PC-9 (cell line): ENCODE results near the gene CLHC1. TPM values are rescaled to one million over a fixed set of nuclear protein-coding genes. Genes with fewer than 3 reads are reported as not detected.

ENCODE experiments used
- BruUV-seq: library from RNA; stranded (reverse); fragments of 400-500 nt; replicated peaks from 2 replicates; lab custom pipeline; 2021; lab: Mats Ljungman, UMichigan
- CTCF ChIA-PET: fragments of 300-600 bp; sonication (Branson Sonifier 250); formaldehyde crosslinking; loops from one replicate; lab custom pipeline; 2022; ENCODE audit warnings: antibody characterized with exemption; lab: Charles Lee
- POLR2A ChIA-PET: fragments of 300-600 bp; sonication (Branson Sonifier 250); formaldehyde crosslinking; loops from one replicate; lab custom pipeline; 2022; ENCODE audit warnings: antibody characterized with exemption; ENCODE audit not compliant: unreplicated experiment; lab: Charles Lee
- DNase-seq, 2 experiments: peaks; one replicate each; pipeline versions ENCODE4 v3.0.0 to v3.0.0-alpha.2; 2015 to 2022; ENCODE audit warnings: mixed read lengths in 1 of 2
- H2AFZ ChIP-seq: fragments of 200-600 bp; sonication (generic); 2 replicates; pipeline ENCODE4 v1.8.1; 2017; ENCODE audit warnings: antibody characterized with exemption
- H3F3A ChIP-seq: fragments of 200-600 bp; sonication (generic); 2 replicates; pipeline ENCODE4 v1.8.1; 2017; ENCODE audit warnings: antibody characterized with exemption, mild to moderate bottlenecking, low read depth; ENCODE audit not compliant: insufficient read depth
- H3K27ac ChIP-seq: fragments of 200-600 bp; sonication (generic); 2 replicates; pipeline ENCODE4 v1.6.1; 2016; ENCODE audit warnings: mixed run types
- H3K27me3 ChIP-seq: fragments of 200-600 bp; sonication (generic); 2 replicates; pipeline ENCODE4 v1.6.1; 2016; ENCODE audit warnings: low read depth, mixed run types; ENCODE audit not compliant: insufficient read depth
- H3K36me3 ChIP-seq: fragments of 200-600 bp; sonication (generic); 2 replicates; pipeline ENCODE4 v1.6.1; 2016; ENCODE audit warnings: low read depth, mixed run types
- H3K4me1 ChIP-seq: fragments of 200-600 bp; sonication (generic); replicated peaks from 2 replicates; pipeline ENCODE4 v1.6.1; 2016; ENCODE audit warnings: mixed run types; ENCODE audit not compliant: insufficient read depth
- H3K4me2 ChIP-seq: fragments of 200-600 bp; sonication (generic); 2 replicates; pipeline ENCODE4 v1.6.1; 2017; ENCODE audit warnings: mixed run types
- H3K4me3 ChIP-seq: fragments of 200-600 bp; sonication (generic); 2 replicates; pipeline ENCODE4 v1.6.1; 2016; ENCODE audit warnings: mixed run types
- H3K79me2 ChIP-seq: fragments of 200-600 bp; sonication (generic); 2 replicates; pipeline ENCODE4 v1.6.1; 2017; ENCODE audit warnings: low read depth, mixed run types
- H3K9me2 ChIP-seq: fragments of 200-600 bp; sonication (generic); 2 replicates; pipeline ENCODE4 v1.8.1; 2017; ENCODE audit warnings: mild to moderate bottlenecking; ENCODE audit not compliant: insufficient read depth
- H3K9me3 ChIP-seq: fragments of 200-600 bp; sonication (generic); 2 replicates; pipeline ENCODE4 v1.8.1; 2016; ENCODE audit warnings: low read depth; ENCODE audit not compliant: insufficient read depth
- H4K20me1 ChIP-seq: fragments of 200-600 bp; sonication (generic); 2 replicates; pipeline ENCODE4 v1.8.1; 2017; ENCODE audit not compliant: insufficient read depth
- EZH2 ChIP-seq: fragments of 200-600 bp; sonication (generic); IDR thresholded peaks from 2 replicates; pipeline ENCODE4 v1.8.0; 2017; ENCODE audit warnings: antibody characterized with exemption, low read depth
- intact Hi-C: fragments of 100-400 bp; cut with micrococcal nuclease; formaldehyde crosslinking; loops from one replicate; pipeline ENCODE4 v1.10.0; 2022; ENCODE audit not compliant: unreplicated experiment
- total RNA-seq: library from RNA; stranded (reverse); gene quantifications from 2 replicates; pipeline ENCODE4 v1.2.3, GENCODE V29; 2021
- TF ChIP-seq, protein P1 (sequence below): fragments of 200-600 bp; sonication (generic); conservative IDR thresholded peaks from 2 replicates; pipeline ENCODE4 v1.6.1; 2017; ENCODE audit warnings: mixed run types, antibody characterized with exemption, mild to moderate bottlenecking, moderate library complexity

Gene CLHC1
- total RNA-seq, 1 experiment from 2014 or later: 27.1 TPM

DNA sequence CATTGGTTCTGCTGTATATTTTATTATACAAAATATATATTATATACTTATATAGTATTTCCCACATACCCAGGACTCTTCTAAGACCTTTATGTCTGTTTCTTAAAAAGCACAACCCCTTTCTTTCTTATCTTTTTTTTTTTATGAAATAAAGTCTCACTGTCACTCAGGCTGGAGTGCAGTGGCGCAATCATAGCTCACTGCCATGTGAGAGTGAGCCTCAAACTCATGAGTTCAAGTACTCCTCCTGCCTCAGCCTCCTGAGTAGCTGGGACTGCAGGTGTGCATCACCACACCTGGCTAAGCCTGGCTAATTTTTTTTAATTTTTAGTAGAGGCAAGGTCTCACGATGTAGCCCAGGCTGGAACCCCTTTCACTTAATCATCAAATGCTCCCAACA lies 72.3 kb downstream of the CLHC1 start:
- Histone ChIP-seq H3K27ac (no peak overlapping the region), H3K4me3 (no peak overlapping the region), H3K9me3 (no peaks in the 10 kb centered on the region), H3K4me1 (peaks cover 87% of the 10 kb centered on the region), H3K4me2 (no peak overlapping the region), H3K9me2 (no peaks in the 10 kb centered on the region; the same call in 1 of the 2 replicates), H3K27me3 (no peaks in the 10 kb centered on the region), H2AFZ (no peak overlapping the region), H3K79me2 (peaks cover 5% of the 10 kb centered on the region; the same call in 1 of the 2 replicates), H4K20me1 (no peaks in the 10 kb centered on the region), H3K36me3 (no peaks in the 10 kb centered on the region), H3F3A (peaks cover 48% of the 10 kb centered on the region)
- no peak for DNase-seq
- BruUV-seq: no TSS peak
- ChIA-PET CTCF (no interaction called here), POLR2A (no interaction called here)
- intact Hi-C loops: no loop called here
- TF ChIP-seq, protein P1, sequence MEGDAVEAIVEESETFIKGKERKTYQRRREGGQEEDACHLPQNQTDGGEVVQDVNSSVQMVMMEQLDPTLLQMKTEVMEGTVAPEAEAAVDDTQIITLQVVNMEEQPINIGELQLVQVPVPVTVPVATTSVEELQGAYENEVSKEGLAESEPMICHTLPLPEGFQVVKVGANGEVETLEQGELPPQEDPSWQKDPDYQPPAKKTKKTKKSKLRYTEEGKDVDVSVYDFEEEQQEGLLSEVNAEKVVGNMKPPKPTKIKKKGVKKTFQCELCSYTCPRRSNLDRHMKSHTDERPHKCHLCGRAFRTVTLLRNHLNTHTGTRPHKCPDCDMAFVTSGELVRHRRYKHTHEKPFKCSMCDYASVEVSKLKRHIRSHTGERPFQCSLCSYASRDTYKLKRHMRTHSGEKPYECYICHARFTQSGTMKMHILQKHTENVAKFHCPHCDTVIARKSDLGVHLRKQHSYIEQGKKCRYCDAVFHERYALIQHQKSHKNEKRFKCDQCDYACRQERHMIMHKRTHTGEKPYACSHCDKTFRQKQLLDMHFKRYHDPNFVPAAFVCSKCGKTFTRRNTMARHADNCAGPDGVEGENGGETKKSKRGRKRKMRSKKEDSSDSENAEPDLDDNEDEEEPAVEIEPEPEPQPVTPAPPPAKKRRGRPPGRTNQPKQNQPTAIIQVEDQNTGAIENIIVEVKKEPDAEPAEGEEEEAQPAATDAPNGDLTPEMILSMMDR: no peak
- TF ChIP-seq EZH2: no peak

DNA sequence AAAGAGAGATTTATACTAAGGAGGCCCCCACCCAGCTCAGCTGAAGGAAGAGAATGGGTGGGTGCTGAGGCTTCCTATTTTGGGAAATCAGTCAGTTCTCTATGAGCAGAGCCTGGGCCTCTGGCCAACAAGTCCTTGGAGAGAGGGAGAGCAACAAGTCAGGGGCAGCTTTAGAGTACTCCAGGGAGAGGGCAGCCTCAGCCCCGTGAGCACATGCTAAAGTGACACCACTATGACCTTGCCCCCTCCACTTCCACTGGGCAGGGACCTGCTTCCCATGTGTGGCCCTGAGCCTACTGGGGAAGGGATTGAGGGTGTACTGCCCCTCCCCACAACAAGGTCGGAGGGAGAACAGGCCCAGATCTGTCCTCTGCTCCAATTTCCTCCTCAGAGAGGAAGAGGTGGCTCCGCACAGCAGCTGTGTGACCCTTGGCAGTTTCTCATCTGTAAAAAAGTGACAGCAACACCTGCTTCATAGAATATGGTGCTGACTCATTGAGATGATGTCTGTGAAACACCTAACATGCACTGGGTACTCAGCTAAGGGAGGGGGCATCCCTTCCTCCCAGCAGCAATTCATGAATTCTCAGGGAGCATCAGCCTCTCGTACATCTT lies 72.9 kb downstream of the CLHC1 start:
- Histone ChIP-seq H3K9me3 (no peaks in the 10 kb centered on the region), H4K20me1 (no peaks in the 10 kb centered on the region), H3K4me1 (peaks cover 87% of the 10 kb centered on the region), H3K27me3 (no peaks in the 10 kb centered on the region), H3K9me2 (no peaks in the 10 kb centered on the region; the same call in 1 of the 2 replicates), H3K79me2 (no peaks in the 10 kb centered on the region), H2AFZ (no peak overlapping the region), H3K4me3 (no peak overlapping the region), H3K27ac (peak overlapping the region; percentile 10; the same call in 1 of the 2 replicates), H3F3A (peaks cover 42% of the 10 kb centered on the region), H3K4me2 (no peak overlapping the region), H3K36me3 (no peaks in the 10 kb centered on the region)
- no peak for TF ChIP-seq EZH2
- TF ChIP-seq, protein P1: no peak
- POLR2A ChIA-PET: no interaction called here
- no TSS peak for BruUV-seq
- intact Hi-C loops: no loop called here
- CTCF ChIA-PET: no interaction called here
- no peak for DNase-seq

DNA sequence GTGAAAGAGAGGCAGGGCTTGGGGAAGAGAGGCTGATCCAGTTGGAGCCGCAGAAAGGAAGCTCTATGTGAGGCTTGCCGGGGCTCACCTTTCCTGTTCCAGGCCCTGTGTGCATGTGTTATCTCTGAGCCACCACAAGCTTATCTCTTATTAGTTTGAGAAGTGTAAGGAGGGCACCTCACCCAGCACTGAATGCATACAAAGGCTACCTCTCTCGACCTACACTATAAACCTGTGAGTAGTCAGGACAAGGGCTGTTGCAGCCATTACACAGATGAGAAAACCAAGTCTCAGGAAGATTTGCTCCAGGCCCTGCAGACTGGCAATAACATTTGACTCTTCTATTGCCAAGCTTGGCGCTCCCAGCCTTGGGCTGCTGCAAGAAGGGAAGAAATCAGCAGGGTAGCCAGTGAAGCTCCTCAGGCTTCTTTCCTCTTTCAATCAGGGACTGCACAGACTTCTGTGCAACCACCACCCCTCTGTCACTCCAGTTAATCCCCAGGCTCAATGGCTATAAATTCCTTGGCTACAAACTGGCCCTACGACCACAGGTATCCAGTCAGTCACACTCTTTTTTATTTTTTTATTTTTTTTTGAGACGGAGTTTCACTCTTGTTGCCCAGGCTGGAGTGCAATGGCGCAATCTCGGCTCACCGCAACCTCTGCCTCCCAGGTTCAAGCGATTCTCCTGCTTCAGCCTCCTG lies 73.8 kb downstream of the CLHC1 start:
- H3K27me3 ChIP-seq: no peaks in the 10 kb centered on the region
- H3K4me3 ChIP-seq: no peak overlapping the region
- TF ChIP-seq EZH2: no peak
- TF ChIP-seq, protein P1: no peak
- no peaks in the 10 kb centered on the region; the same call in 1 of the 2 replicates for H3K9me2 ChIP-seq
- no peaks in the 10 kb centered on the region for H4K20me1 ChIP-seq
- H3F3A ChIP-seq: peaks cover 34% of the 10 kb centered on the region
- ChIA-PET POLR2A (no interaction called here), CTCF (no interaction called here)
- H3K4me2 ChIP-seq: peak overlapping the region; percentile 5; the same call in 1 of the 2 replicates
- no peak overlapping the region for H2AFZ ChIP-seq
- BruUV-seq: no TSS peak
- peaks cover 87% of the 10 kb centered on the region for H3K4me1 ChIP-seq
- H3K36me3 ChIP-seq: no peaks in the 10 kb centered on the region
- no peaks in the 10 kb centered on the region for H3K79me2 ChIP-seq
- intact Hi-C loops: no loop called here
- DNase-seq: peak in 1 of 2 experiments; percentile 69
- H3K9me3 ChIP-seq: no peaks in the 10 kb centered on the region
- no peak overlapping the region for H3K27ac ChIP-seq
